Activated T-cell treated with anti-CD3 and anti-CD28 coated beads for 48 hours (primary cell): ENCODE measurements around the gene ITFG2.

ENCODE experiments used
- DNase-seq: peaks from one replicate; pipeline ENCODE4 v3.0.0-alpha.2; 2020; ENCODE audit warnings: low read depth

Gene ITFG2

GRCh38 chr12:2795291-2796186 lies 16.9 kb upstream of the ITFG2 start:
- DNase-seq = peak; percentile 68

GRCh38 chr12:2796187-2796666 lies 16.2 kb upstream of the ITFG2 start:
- DNase-seq = no peak

- no peak for DNase-seq
These were observed 14.6 kb upstream of the ITFG2 start for GRCh38 chr12:2797721-2798418.

- no peak for DNase-seq
These were observed 12.4 kb upstream of the ITFG2 start for GRCh38 chr12:2800046-2800570.

GRCh38 chr12:2801044-2801783 lies 11.3 kb upstream of the ITFG2 start:
- DNase-seq = no peak

GRCh38 chr12:2803635-2804392 lies 8.7 kb upstream of the ITFG2 start:
- DNase-seq = no peak

GRCh38 chr12:2804393-2805142 lies 7.9 kb upstream of the ITFG2 start:
- DNase-seq = no peak

GRCh38 chr12:2805143-2805520 lies 7.3 kb upstream of the ITFG2 start:
- no peak for DNase-seq

GRCh38 chr12:2806700-2807099 lies 5.8 kb upstream of the ITFG2 start:
- no peak for DNase-seq

- DNase-seq = no peak
These were observed 667 bp upstream of the ITFG2 start for GRCh38 chr12:2811801-2812200.

- peak; percentile 21 for DNase-seq
These were observed 1.0 kb downstream of the ITFG2 start for GRCh38 chr12:2813214-2814185.

GRCh38 chr12:2819810-2820209 lies 7.3 kb downstream of the ITFG2 start:
- no peak for DNase-seq

- DNase-seq = no peak
These were observed 8.0 kb downstream of the ITFG2 start for GRCh38 chr12:2820432-2820831.

GRCh38 chr12:2823483-2823882 lies 11.0 kb downstream of the ITFG2 start:
- DNase-seq = no peak

- DNase-seq = no peak
These were observed 12.1 kb downstream of the ITFG2 start for GRCh38 chr12:2824541-2824940.

- no peak for DNase-seq
These were observed 12.7 kb downstream of the ITFG2 start for GRCh38 chr12:2825132-2825531.

- DNase-seq = no peak
These were observed 13.6 kb downstream of the ITFG2 start for GRCh38 chr12:2826036-2826435.

- no peak for DNase-seq
These were observed 14.4 kb downstream of the ITFG2 start for GRCh38 chr12:2826721-2827515.

- no peak for DNase-seq
These were observed 16.8 kb downstream of the ITFG2 start for GRCh38 chr12:2829275-2829674.
